Prostate gland (tissue), 2 donors: ENCODE results near the gene INPP5A.

Experiments used
- CTCF ChIP-seq, 4 experiments: fragments of 200-600 bp in 2 of 4; fragments of 450-650 bp in 2 of 4; sonication (generic) in 2 of 4; IDR thresholded peaks; 1 replicate in 3 of 4; 2 replicates in 1 of 4; pipeline ENCODE4 v1.5.1; 2016 to 2019; ENCODE audit warnings: antibody characterized with exemption in 4 of 4, mild to moderate bottlenecking in 2 of 4, moderate library complexity in 2 of 4
- POLR2A ChIP-seq: fragments of 450-650 bp; IDR thresholded peaks from one replicate; pipeline ENCODE4 v1.6.1; 2016; ENCODE audit warnings: antibody characterized with exemption, mild to moderate bottlenecking

GRCh38 chr10:132685921-132686680, 148.5 kb downstream of the INPP5A start:
- TF ChIP-seq CTCF (IDR thresholded peaks at IDR 0.05) = no peak
- no peak for TF ChIP-seq POLR2A
